NCI-H187 (cell line): Measurements from ENCODE around the gene PDZRN3.

Experiments
- DNase-seq, 2 experiments: peaks; one replicate each; lab custom pipeline; 2025; lab: John Stamatoyannopoulos, UW

The PDZRN3 gene

GRCh38 chr3:73556520-73557372 is 68.0 kb downstream of the PDZRN3 start:
- DNase-seq = no peak

- DNase-seq = no peak
These were observed 69.7 kb downstream of the PDZRN3 start for GRCh38 chr3:73555076-73555475.

- DNase-seq = no peak
These were observed 72.0 kb downstream of the PDZRN3 start for GRCh38 chr3:73552700-73553099.

GRCh38 chr3:73550032-73550431 is 74.7 kb downstream of the PDZRN3 start:
- no peak for DNase-seq

GRCh38 chr3:73549051-73549600 is 75.6 kb downstream of the PDZRN3 start:
- no peak for DNase-seq

- no peak for DNase-seq
These were observed 76.3 kb downstream of the PDZRN3 start for GRCh38 chr3:73548436-73548835.

GRCh38 chr3:73547427-73548248 is 77.1 kb downstream of the PDZRN3 start:
- no peak for DNase-seq

GRCh38 chr3:73546961-73547360 is 77.8 kb downstream of the PDZRN3 start:
- no peak for DNase-seq

- DNase-seq = no peak
These were observed 81.3 kb downstream of the PDZRN3 start for GRCh38 chr3:73543412-73543811.

- DNase-seq = no peak
These were observed 82.6 kb downstream of the PDZRN3 start for GRCh38 chr3:73542136-73542535.

GRCh38 chr3:73540969-73541740 is 83.6 kb downstream of the PDZRN3 start:
- DNase-seq = no peak

- DNase-seq = no peak
These were observed 86.3 kb downstream of the PDZRN3 start for GRCh38 chr3:73538486-73538885.

GRCh38 chr3:73536952-73537351 is 87.8 kb downstream of the PDZRN3 start:
- no peak for DNase-seq

GRCh38 chr3:73536336-73536895 is 88.3 kb downstream of the PDZRN3 start:
- DNase-seq = no peak

- no peak for DNase-seq
These were observed 88.8 kb downstream of the PDZRN3 start for GRCh38 chr3:73535931-73536330.

- no peak for DNase-seq
These were observed 89.6 kb downstream of the PDZRN3 start for GRCh38 chr3:73535137-73535536.

- no peak for DNase-seq
These were observed 94.7 kb downstream of the PDZRN3 start for GRCh38 chr3:73530022-73530396.

GRCh38 chr3:73529308-73530021 is 95.3 kb downstream of the PDZRN3 start:
- DNase-seq = no peak

- DNase-seq = no peak
These were observed 99.2 kb downstream of the PDZRN3 start for GRCh38 chr3:73525591-73525990.

GRCh38 chr3:73523661-73524060 is 101.1 kb downstream of the PDZRN3 start:
- DNase-seq = no peak

GRCh38 chr3:73521734-73522336 is 102.9 kb downstream of the PDZRN3 start:
- DNase-seq = no peak
